ENCODE results near the gene ZBTB16. TPM values are rescaled to one million over a fixed set of nuclear protein-coding genes. Genes with fewer than 3 reads are reported as not detected.
"Not testable (repeated sequence)": the region's sequence is repeated elsewhere in the genome, so short reads cannot be mapped to it uniquely, and the experiment has no call there.

ZBTB16 gene
- total and polyA plus RNA-seq, 5 donors: 49.8 to 89.7 (median 75.5) TPM

DNA sequence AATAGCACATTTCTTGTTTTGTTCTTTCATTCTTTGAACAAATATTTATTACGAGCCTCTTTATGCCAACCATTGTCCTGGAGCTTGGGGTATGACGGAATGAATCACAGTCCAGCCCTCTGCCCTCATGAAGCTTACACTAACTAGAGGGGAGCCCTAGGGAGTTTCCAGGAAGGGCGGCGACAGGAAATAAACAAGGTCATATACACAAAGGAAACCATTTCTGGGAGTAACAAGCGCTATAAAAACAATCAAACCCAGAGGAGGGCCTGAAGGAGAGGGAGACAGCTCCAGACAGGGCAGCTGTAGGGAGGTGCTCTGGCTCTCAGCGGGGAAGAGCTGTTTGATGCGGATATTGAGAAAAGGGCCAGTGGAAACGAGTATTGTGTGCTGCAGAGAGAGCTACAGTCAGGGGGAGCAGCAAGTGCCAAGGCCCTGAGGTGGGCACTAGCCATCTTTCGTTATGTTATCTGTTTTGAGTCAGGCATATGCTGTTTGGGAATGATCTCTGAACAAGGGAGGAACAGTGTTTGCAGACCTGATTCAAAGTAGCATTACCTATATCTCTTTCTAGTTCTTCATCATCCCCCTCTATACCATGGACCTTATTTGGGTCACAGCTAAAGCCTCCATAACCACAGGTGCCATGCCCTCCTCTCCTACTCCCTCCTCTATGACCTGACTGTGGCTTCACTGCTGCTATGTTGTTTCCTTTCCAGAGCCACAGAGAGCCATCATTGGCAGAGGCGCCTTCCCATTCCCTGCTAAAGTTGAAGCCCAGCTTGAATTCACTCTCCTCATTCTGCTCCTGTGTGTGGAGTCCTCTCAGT is 15.3 kb upstream of the ZBTB16 start:
- intact Hi-C loops (cut with DNase I): no loop called here
- Histone ChIP-seq H3K27ac (ENCODE audit: low read length) (peak overlapping the region; percentile 38), H3K9me3 (ENCODE audit: control insufficient read depth, low read length) (no peaks in the 10 kb centered on the region), H3K4me3 (ENCODE audit: low read length) (no peak overlapping the region), H3K4me1 (ENCODE audit: control insufficient read depth, insufficient read depth, low read length) (peaks cover 6% of the 10 kb centered on the region), H3K27me3 (ENCODE audit: control insufficient read depth, insufficient read depth) (no peaks in the 10 kb centered on the region)
- peak; percentile 66 to 94 for ATAC-seq
- peak in 1 of 3 donors; percentile 55 for DNase-seq
- 65% methylated on average over 10 of the region's 10 CpGs for WGBS

- Histone ChIP-seq H3K4me3 (ENCODE audit: low read length) (no peak overlapping the region), H3K27me3 (ENCODE audit: control insufficient read depth, insufficient read depth) (no peaks in the 10 kb centered on the region), H3K4me1 (ENCODE audit: control insufficient read depth, insufficient read depth, low read length) (peaks cover 3% of the 10 kb centered on the region), H3K9me3 (ENCODE audit: control insufficient read depth, low read length) (no peaks in the 10 kb centered on the region), H3K27ac (ENCODE audit: low read length) (no peak overlapping the region)
- ATAC-seq: no peak
- 91% methylated on average over 4 of the region's 4 CpGs for WGBS
- intact Hi-C loops (cut with DNase I): no loop called here
- DNase-seq: no peak
Observed at GRCh38 chr11:114047327-114047726, 12.2 kb upstream of the ZBTB16 start.

DNA sequence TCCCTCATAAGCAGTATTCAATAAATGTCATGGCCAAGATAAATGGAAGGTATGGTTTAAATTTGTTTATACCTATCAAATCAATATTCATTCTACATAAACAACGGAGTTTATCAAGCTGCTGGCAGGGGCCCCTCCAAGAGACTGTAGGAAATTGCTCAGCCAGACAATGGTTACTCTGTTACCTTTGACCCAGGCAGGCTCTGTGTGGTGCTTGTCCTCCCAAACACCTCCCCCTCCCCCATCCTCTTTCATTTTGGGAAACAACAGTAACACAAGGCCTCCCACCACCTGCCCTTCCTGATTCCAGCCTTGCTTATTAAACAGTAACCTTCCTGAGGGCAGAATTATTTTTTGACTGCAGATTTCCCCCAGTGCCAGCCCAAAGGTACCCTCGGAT is 10.5 kb upstream of the ZBTB16 start:
- no peak for DNase-seq
- Histone ChIP-seq H3K27me3 (ENCODE audit: control insufficient read depth, insufficient read depth) (no peaks in the 10 kb centered on the region), H3K9me3 (ENCODE audit: control insufficient read depth, low read length) (no peaks in the 10 kb centered on the region), H3K27ac (ENCODE audit: low read length) (no peak overlapping the region), H3K4me3 (ENCODE audit: low read length) (no peak overlapping the region), H3K4me1 (ENCODE audit: control insufficient read depth, insufficient read depth, low read length) (peaks cover 3% of the 10 kb centered on the region)
- WGBS: 75% methylated on average over 2 of the region's 2 CpGs
- intact Hi-C loops (cut with DNase I): no loop called here
- no peak for ATAC-seq

DNA sequence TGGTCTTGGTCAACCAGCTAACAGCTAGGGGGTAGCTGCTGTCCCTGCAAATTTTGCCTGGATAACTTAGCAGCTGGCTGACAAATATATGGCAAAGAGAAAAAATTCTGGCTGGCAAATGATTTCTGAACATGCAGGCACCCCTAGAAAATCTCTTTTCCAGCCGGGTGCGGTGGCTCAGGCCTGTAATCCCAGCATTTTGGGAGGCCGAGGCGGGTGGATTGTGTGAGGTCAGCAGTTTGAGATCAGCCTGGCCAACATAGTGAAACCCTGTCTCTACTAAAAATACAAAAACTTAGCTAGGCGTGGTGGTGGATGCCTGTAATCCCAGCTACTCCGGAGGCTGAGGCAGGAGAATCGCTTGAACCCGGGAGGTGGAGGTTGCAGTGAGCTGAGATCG is 9.7 kb upstream of the ZBTB16 start:
- H3K27ac ChIP-seq (ENCODE audit: low read length); ATAC-seq; H3K27me3 ChIP-seq (ENCODE audit: control insufficient read depth, insufficient read depth); H3K4me1 ChIP-seq (ENCODE audit: control insufficient read depth, insufficient read depth, low read length); H3K9me3 ChIP-seq (ENCODE audit: control insufficient read depth, low read length); DNase-seq; H3K4me3 ChIP-seq (ENCODE audit: low read length); intact Hi-C loops (cut with DNase I): not testable (repeated sequence)
- WGBS: 98% methylated on average over 9 of the region's 9 CpGs

- Histone ChIP-seq H3K4me3 (ENCODE audit: low read length) (no peak overlapping the region), H3K9me3 (ENCODE audit: control insufficient read depth, low read length) (no peaks in the 10 kb centered on the region), H3K27ac (ENCODE audit: low read length) (no peak overlapping the region), H3K4me1 (ENCODE audit: control insufficient read depth, insufficient read depth, low read length) (no peaks in the 10 kb centered on the region), H3K27me3 (ENCODE audit: control insufficient read depth, insufficient read depth) (no peaks in the 10 kb centered on the region)
- DNase-seq: no peak
- 93% methylated on average over 15 of the region's 15 CpGs for WGBS
- no peak for ATAC-seq
- intact Hi-C loops (cut with DNase I): no loop called here
Observed at GRCh38 chr11:114050258-114050927, 9.1 kb upstream of the ZBTB16 start.

DNA sequence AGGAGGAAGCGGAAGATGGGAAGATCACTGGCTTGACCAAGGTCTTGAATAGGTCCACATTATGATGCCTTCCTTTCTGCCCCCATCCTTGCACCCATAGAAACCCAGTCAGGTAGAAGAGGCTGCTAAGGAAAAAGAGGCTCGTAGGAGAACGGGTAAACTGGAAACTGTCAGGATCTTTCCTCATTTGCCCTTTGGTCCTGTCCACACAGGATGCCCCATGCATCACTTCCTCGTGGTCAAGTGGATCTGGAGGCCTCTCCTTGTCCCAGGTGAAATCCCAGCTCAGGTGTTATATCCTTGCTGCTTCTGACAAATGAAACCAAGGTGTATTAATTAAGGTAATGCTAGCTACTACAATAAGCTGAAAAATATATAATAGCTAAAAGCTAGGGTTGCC is 8.0 kb upstream of the ZBTB16 start:
- Histone ChIP-seq H3K27ac (ENCODE audit: low read length) (no peak overlapping the region), H3K4me1 (ENCODE audit: control insufficient read depth, insufficient read depth, low read length) (no peaks in the 10 kb centered on the region), H3K4me3 (ENCODE audit: low read length) (no peak overlapping the region), H3K27me3 (ENCODE audit: control insufficient read depth, insufficient read depth) (no peaks in the 10 kb centered on the region), H3K9me3 (ENCODE audit: control insufficient read depth, low read length) (no peaks in the 10 kb centered on the region)
- no peak for DNase-seq
- WGBS: 84% methylated on average over 4 of the region's 4 CpGs
- intact Hi-C loops (cut with DNase I): no loop called here
- no peak for ATAC-seq

DNA sequence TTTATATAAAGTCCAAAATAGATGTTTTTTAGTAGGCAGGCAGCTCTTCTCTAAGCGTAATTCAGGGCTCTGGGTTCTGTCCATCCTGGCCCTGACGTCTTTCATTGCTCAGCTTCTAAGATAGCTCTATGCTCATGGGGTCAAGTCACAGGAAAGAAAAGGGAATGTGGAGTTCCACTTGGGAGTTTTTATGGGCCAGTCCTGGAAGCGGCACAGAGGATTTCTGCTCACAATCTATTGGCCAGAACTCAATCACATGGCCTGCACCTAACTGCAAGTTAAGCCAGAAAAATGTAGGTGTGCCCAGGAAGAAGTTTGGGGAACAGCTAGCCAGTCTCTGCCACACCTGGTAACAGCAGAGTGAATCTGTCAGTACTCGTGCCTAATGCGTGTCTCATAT is 7.4 kb upstream of the ZBTB16 start:
- DNase-seq: no peak
- Histone ChIP-seq H3K9me3 (ENCODE audit: control insufficient read depth, low read length) (no peaks in the 10 kb centered on the region), H3K4me1 (ENCODE audit: control insufficient read depth, insufficient read depth, low read length) (no peaks in the 10 kb centered on the region), H3K27ac (ENCODE audit: low read length) (no peak overlapping the region), H3K4me3 (ENCODE audit: low read length) (no peak overlapping the region), H3K27me3 (ENCODE audit: control insufficient read depth, insufficient read depth) (no peaks in the 10 kb centered on the region)
- ATAC-seq: no peak
- WGBS: 83% methylated on average over 5 of the region's 5 CpGs
- intact Hi-C loops (cut with DNase I): no loop called here

DNA sequence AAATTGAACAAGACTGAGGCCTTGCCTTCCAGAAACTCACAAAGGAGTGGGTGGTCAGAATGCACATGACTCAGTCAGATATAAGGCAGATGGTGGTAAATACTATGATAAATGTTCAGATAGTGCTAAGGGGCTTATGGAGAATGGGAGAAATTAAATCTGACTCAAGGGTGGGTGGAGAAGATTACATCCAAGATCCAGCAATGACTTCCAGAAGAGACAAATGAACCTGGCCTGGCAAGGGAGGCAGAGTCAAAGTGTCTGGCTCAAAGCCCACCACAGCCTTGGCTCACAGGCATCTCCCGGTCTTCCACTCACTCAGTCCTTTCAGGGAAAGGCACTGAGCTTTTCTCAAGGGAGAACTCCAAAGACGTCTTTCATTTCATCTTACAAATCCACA is 6.1 kb upstream of the ZBTB16 start:
- DNase-seq (no peak), ATAC-seq (no peak)
- 59% methylated on average over 2 of the region's 2 CpGs for whole genome bisulfite sequencing
- Histone ChIP-seq H3K4me3 (ENCODE audit: low read length) (no peak overlapping the region), H3K9me3 (ENCODE audit: control insufficient read depth, low read length) (no peaks in the 10 kb centered on the region), H3K27me3 (ENCODE audit: control insufficient read depth, insufficient read depth) (no peaks in the 10 kb centered on the region), H3K27ac (ENCODE audit: low read length) (no peak overlapping the region), H3K4me1 (ENCODE audit: control insufficient read depth, insufficient read depth, low read length) (peaks cover 4% of the 10 kb centered on the region)
- intact Hi-C loops (cut with DNase I): no loop called here

DNA sequence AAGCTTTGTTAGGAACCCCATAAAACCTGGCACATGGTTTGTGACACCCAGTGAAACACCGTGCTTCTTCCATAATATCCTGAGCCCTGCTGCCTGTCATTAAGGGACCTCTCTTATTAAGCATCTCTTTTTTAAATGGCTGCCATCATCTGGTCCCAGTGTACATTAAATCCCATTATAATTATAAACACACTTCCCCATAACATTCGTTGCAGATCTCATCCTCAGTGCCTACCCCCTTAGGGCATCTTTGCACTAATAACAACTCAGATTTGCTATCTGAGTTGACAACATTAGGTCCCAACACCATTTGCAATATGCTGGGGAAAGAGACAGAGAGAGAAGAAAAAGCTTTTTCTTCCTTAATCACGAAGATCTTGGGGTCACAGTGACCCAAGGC is 4.7 kb upstream of the ZBTB16 start:
- intact Hi-C loops (cut with DNase I): no loop called here
- H3K27ac ChIP-seq (ENCODE audit: low read length): no peak overlapping the region
- DNase-seq: no peak
- 82% methylated on average over 3 of the region's 3 CpGs for WGBS
- ATAC-seq: no peak
- no peaks in the 10 kb centered on the region for H3K9me3 ChIP-seq (ENCODE audit: control insufficient read depth, low read length)
- H3K4me3 ChIP-seq (ENCODE audit: low read length): no peak overlapping the region
- peaks cover 5% of the 10 kb centered on the region for H3K4me1 ChIP-seq (ENCODE audit: control insufficient read depth, insufficient read depth, low read length)
- H3K27me3 ChIP-seq (ENCODE audit: control insufficient read depth, insufficient read depth): no peaks in the 10 kb centered on the region

DNA sequence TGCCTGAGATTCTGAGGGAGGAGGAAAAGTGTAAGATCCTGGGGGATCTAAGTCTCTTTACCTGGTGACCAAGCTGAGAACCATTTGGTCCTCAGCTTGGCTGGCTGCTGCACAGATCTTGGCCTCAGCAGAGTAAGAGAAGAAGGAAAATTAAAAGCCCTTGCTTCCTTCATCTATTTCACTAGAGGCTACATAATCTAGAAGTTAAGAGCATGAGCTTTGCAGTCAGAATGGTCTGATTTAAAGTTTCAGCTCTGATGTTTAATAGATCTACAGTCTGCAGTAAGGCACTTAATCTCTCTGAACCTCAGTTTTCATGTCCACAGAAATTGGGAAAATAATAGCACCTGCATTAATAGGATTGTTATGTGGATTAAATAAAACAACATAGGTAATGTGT is 3.1 kb upstream of the ZBTB16 start:
- H3K27me3 ChIP-seq (ENCODE audit: control insufficient read depth, insufficient read depth): no peaks in the 10 kb centered on the region
- H3K27ac ChIP-seq (ENCODE audit: low read length): no peak overlapping the region
- ATAC-seq (no peak), DNase-seq (no peak)
- intact Hi-C loops (cut with DNase I): no loop called here
- H3K4me1 ChIP-seq (ENCODE audit: control insufficient read depth, insufficient read depth, low read length): peaks cover 5% of the 10 kb centered on the region
- no peaks in the 10 kb centered on the region for H3K9me3 ChIP-seq (ENCODE audit: control insufficient read depth, low read length)
- no peak overlapping the region for H3K4me3 ChIP-seq (ENCODE audit: low read length)

GRCh38 chr11:114057147-114057546 is 2.4 kb upstream of the ZBTB16 start:
- Histone ChIP-seq H3K9me3 (ENCODE audit: control insufficient read depth, low read length) (no peaks in the 10 kb centered on the region), H3K4me1 (ENCODE audit: control insufficient read depth, insufficient read depth, low read length) (peaks cover 7% of the 10 kb centered on the region), H3K27ac (ENCODE audit: low read length) (peak overlapping the region; percentile 48), H3K4me3 (ENCODE audit: low read length) (no peak overlapping the region), H3K27me3 (ENCODE audit: control insufficient read depth, insufficient read depth) (no peaks in the 10 kb centered on the region)
- intact Hi-C loops (cut with DNase I): no loop called here
- WGBS: 66% methylated on average over 7 of the region's 7 CpGs
- ATAC-seq (no peak), DNase-seq (peak; percentile 39 to 78 (median 70))
